ENCODE data around the gene SNX13. TPM values are rescaled to one million over a fixed set of nuclear protein-coding genes. Genes with fewer than 3 reads are reported as not detected.

The SNX13 gene
- total RNA-seq, 1 donor from 2014 or later: 35.5 TPM

DNA sequence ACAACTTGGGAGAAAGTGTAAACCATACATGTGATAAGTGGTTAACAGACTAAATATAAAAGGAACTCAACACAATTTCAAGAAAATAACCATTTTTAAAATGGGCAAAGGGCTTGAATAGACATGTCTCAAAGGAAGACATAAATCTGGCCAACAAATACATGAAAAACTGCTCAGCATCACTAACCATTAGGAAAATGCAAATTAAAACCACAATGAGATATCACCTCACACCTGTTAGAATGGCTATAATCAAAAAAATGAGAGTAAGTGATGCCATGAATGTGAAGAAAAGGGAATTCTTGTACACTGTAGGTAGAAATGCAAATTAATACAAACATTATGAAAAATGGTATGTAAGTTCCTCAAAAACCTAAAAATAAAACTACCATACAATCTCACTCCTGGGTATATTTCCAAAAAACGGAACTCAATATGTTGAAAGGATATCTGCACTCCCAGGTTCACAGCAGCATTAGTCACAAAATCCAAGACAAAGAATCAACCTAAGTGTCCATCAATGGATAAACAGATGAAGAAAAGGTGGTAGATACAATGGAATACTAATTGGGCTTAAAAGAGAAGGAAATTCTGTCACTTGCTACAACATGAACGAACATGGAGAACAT, 5.6 kb downstream of the SNX13 start:
- Mint-ChIP-seq H3K27ac (ENCODE audit: unreplicated experiment) (no peak overlapping the region), H3K4me1 (ENCODE audit: low read depth) (peaks cover 41% of the 10 kb centered on the region), H3K36me3 (ENCODE audit: low read depth) (no peaks in the 10 kb centered on the region), H3K27me3 (ENCODE audit: low read depth) (no peaks in the 10 kb centered on the region), H3K9me3 (ENCODE audit: low read depth) (no peaks in the 10 kb centered on the region), H3K4me3 (ENCODE audit: unreplicated experiment) (no peak overlapping the region)
- DNase-seq (ENCODE audit: low spot score): no peak
- TF ChIP-seq, protein P1, sequence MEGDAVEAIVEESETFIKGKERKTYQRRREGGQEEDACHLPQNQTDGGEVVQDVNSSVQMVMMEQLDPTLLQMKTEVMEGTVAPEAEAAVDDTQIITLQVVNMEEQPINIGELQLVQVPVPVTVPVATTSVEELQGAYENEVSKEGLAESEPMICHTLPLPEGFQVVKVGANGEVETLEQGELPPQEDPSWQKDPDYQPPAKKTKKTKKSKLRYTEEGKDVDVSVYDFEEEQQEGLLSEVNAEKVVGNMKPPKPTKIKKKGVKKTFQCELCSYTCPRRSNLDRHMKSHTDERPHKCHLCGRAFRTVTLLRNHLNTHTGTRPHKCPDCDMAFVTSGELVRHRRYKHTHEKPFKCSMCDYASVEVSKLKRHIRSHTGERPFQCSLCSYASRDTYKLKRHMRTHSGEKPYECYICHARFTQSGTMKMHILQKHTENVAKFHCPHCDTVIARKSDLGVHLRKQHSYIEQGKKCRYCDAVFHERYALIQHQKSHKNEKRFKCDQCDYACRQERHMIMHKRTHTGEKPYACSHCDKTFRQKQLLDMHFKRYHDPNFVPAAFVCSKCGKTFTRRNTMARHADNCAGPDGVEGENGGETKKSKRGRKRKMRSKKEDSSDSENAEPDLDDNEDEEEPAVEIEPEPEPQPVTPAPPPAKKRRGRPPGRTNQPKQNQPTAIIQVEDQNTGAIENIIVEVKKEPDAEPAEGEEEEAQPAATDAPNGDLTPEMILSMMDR (IDR thresholded peaks at IDR 0.05): no peak

DNA sequence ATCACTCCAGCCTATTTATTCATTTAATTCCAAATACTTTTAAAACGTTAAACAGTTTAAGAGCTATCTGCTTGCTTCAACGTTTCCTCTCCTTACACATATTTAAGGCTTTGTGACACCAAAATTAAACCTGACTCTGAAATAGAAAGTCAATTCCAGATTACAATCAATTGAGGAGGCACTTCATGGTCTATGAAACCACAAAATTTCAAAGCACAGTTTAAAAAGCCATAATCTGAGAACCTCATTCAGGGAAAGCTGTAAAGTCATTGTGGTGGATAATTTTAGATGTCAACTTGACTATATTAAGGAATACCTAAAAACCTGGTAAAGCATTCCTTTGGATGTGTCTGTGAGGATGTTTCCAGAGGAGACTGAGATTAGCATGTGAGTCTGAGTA, 6.2 kb downstream of the SNX13 start:
- H3K27me3 Mint-ChIP-seq (ENCODE audit: low read depth): no peaks in the 10 kb centered on the region
- H3K36me3 Mint-ChIP-seq (ENCODE audit: low read depth): no peaks in the 10 kb centered on the region

DNA sequence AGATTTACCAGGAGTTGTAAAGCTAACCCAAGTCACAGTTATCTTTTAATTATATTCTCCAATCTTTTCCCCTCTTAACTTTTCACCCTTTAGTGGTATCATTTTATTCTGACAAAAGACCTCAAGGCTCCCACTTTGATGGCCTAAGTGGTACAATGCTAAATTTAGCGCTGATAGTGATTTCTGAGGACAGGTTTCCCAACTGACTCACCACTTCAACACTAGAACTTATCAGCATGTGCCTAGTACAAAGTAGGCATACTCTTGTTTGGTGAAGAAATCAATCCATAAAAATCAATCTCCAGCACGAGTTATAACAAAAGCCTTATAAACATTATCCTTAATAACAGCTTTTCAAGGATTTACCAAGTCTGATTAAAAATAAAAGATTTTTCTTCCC, 7.5 kb downstream of the SNX13 start:
- H3K4me1 Mint-ChIP-seq (ENCODE audit: low read depth): peaks cover 25% of the 10 kb centered on the region
- no peak for DNase-seq (ENCODE audit: low spot score)
- H3K27ac Mint-ChIP-seq (ENCODE audit: unreplicated experiment): no peak overlapping the region
- no peaks in the 10 kb centered on the region for H3K36me3 Mint-ChIP-seq (ENCODE audit: low read depth)
- no peak overlapping the region for H3K4me3 Mint-ChIP-seq (ENCODE audit: unreplicated experiment)
- TF ChIP-seq, protein P1 (IDR thresholded peaks at IDR 0.05): no peak
- no peaks in the 10 kb centered on the region for H3K9me3 Mint-ChIP-seq (ENCODE audit: low read depth)
- no peaks in the 10 kb centered on the region for H3K27me3 Mint-ChIP-seq (ENCODE audit: low read depth)

More for the DNA sequence above, 6.2 kb downstream of the SNX13 start:
- no peak overlapping the region for H3K27ac Mint-ChIP-seq (ENCODE audit: unreplicated experiment)
- TF ChIP-seq, protein P1 (IDR thresholded peaks at IDR 0.05): no peak
- no peaks in the 10 kb centered on the region for H3K9me3 Mint-ChIP-seq (ENCODE audit: low read depth)
- no peak for DNase-seq (ENCODE audit: low spot score)
- H3K4me1 Mint-ChIP-seq (ENCODE audit: low read depth): peaks cover 36% of the 10 kb centered on the region
- no peak overlapping the region for H3K4me3 Mint-ChIP-seq (ENCODE audit: unreplicated experiment)

DNA sequence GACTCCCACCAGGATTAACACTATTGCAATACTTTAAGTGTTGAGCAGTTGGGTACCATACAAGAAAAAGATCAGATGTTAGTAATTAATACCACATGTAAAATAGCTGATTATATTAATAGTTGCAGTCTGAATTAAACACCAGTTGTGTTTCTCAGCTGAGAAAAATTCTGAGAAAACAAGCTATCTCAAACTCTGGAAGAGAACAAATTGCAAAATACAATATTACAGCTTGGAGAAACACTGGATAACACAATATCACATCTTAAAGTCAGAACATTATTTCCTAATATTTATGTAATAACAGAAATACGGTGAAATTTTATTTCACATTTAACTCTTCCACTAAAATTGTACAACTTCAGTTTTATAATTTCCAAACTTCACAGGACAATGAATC, 9.2 kb downstream of the SNX13 start:
- Mint-ChIP-seq H3K27me3 (ENCODE audit: low read depth) (no peaks in the 10 kb centered on the region), H3K36me3 (ENCODE audit: low read depth) (no peaks in the 10 kb centered on the region), H3K4me3 (ENCODE audit: unreplicated experiment) (no peak overlapping the region), H3K4me1 (ENCODE audit: low read depth) (peaks cover 18% of the 10 kb centered on the region), H3K27ac (ENCODE audit: unreplicated experiment) (no peak overlapping the region), H3K9me3 (ENCODE audit: low read depth) (no peaks in the 10 kb centered on the region)
- no peak for DNase-seq (ENCODE audit: low spot score)
- TF ChIP-seq, protein P1 (IDR thresholded peaks at IDR 0.05): no peak

DNA sequence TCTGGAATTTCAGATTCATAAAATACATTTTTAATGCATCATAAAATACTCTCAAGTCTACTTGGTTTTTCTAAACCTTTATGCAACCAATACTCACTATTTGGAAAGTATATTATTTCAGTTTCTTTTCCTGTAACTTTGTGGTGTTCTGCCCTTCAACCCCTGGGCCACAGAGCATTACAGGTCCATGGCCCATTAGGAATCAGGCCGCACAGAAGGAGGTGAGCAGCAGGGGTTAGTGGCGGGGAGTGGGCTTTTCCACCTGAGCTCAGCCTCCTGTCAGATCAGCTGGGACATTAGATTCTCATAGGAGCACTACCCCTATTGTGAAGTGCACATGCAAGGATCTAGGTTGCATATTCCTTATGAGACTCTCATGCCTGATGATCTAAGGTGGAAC, 9.7 kb downstream of the SNX13 start:
- no peak overlapping the region for H3K27ac Mint-ChIP-seq (ENCODE audit: unreplicated experiment)
- H3K4me3 Mint-ChIP-seq (ENCODE audit: unreplicated experiment): no peak overlapping the region
- H3K36me3 Mint-ChIP-seq (ENCODE audit: low read depth): no peaks in the 10 kb centered on the region
- no peaks in the 10 kb centered on the region for H3K27me3 Mint-ChIP-seq (ENCODE audit: low read depth)
- TF ChIP-seq, protein P1 (IDR thresholded peaks at IDR 0.05): no peak
- no peak for DNase-seq (ENCODE audit: low spot score)
- H3K9me3 Mint-ChIP-seq (ENCODE audit: low read depth): no peaks in the 10 kb centered on the region
- peaks cover 18% of the 10 kb centered on the region for H3K4me1 Mint-ChIP-seq (ENCODE audit: low read depth)

Data from chondrocyte (in vitro differentiated cells).